ENCODE results near the gene PTPN7. TPM values are rescaled to one million over a fixed set of nuclear protein-coding genes. Genes with fewer than 3 reads are reported as not detected.

The PTPN7 gene
- polyA plus RNA-seq, 1 donor (not counting 4 experiments of a cell fraction or from before 2014, with no cell fraction given): 0.10 TPM

DNA sequence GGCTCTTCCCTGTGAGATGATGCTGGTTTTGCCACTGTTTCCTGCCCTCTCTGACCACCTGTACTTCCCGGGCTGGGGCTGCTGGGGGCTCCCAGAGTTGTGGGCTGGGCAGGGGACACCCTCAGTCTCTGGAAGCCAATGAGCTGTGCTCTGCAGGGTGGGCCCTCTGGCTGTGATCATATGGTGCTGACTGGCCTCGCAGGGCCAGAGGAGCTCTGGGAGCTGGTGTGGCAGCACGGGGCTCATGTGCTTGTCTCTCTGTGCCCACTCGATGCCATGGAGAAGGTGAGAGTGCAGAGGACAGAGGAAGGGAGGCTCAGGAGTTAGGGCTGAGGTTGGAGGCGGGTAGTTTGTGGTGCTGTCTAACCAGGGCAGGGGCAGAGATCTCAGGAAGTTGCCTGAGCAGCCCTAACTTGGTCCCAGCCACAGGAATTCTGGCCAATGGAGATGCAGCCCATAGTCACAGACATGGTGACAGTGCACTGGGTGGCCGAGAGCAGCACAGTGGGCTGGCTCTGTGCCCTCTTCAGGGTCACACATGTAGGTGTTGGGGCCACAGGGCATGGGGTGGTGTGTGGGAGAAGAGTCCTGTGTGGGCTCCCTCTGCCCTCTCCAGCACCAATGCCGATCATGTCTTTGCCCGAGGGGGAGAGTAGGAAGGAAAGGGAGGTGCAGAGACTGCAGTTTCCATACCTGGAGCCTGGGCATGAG, 27.4 kb upstream of the PTPN7 start:
- dilution Hi-C loops (cut with MboI; ENCODE audit: extremely low pct_ligation_motif_present, low sequenced_read_pairs): no loop called here

DNA sequence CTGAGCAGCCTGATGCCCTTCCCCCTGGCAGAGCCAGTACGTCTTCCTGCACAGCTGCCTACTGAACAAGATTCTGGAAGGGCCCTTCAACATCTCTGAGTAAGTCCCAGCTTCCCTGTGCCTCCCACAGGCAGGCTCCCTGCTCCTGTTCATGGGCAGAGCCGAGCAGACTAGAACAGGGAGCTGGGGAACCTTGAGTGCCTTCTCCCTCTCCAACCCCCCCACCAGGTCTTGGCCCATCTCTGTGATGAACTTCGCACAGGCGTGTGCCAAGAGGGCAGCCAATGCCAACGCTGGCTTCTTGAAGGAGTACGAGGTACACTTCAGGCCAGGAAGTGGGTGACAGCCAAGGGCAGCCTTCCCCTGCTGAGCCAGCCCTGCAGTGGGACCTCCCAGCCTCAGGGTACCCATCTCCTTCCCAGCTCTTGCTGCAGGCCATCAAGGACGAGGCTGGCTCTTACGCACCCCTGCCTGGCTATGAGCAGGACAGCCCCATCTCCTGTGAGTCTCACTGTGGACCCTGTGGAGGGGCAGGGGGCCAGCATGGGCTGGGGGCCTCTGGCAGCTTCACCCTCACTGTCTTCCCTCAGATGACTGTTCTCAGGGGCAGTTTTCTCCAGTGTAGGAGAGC, 26.8 kb upstream of the PTPN7 start:
- H3K4me2 ChIP-seq (ENCODE audit: control insufficient read depth, extremely low read depth, insufficient read depth, low read depth, low read length): no peak overlapping the region
- H3K9ac ChIP-seq (ENCODE audit: control insufficient read depth, extremely low read depth, insufficient read depth, low read length): no peak overlapping the region
- dilution Hi-C loops (cut with MboI; ENCODE audit: extremely low pct_ligation_motif_present, low sequenced_read_pairs): no loop called here
- no peaks in the 10 kb centered on the region for H4K20me1 ChIP-seq (ENCODE audit: control insufficient read depth, extremely low read depth, insufficient read depth, low read length)
- H3K36me3 ChIP-seq (ENCODE audit: control insufficient read depth in 2 of 2, extremely low read depth in 1 of 2, insufficient read depth in 2 of 2, low read length in 2 of 2): no peaks in the 10 kb centered on the region
- no peak overlapping the region for H2AFZ ChIP-seq (ENCODE audit: control insufficient read depth, low read length)
- H3K27ac ChIP-seq (ENCODE audit: control insufficient read depth, insufficient read depth, low read length): no peak overlapping the region
- no peaks in the 10 kb centered on the region for H3K79me2 ChIP-seq (ENCODE audit: control insufficient read depth, insufficient read depth, low read length)
- H3K9me1 ChIP-seq (ENCODE audit: control insufficient read depth, extremely low read depth, insufficient read depth, low read length): no peaks in the 10 kb centered on the region
- no peaks in the 10 kb centered on the region for H3K9me3 ChIP-seq (ENCODE audit: control insufficient read depth, low read depth, low read length)
- TF ChIP-seq EZH2 (IDR thresholded peaks at IDR 0.05; ENCODE audit: low read length): no peak
- TF ChIP-seq, protein P1, sequence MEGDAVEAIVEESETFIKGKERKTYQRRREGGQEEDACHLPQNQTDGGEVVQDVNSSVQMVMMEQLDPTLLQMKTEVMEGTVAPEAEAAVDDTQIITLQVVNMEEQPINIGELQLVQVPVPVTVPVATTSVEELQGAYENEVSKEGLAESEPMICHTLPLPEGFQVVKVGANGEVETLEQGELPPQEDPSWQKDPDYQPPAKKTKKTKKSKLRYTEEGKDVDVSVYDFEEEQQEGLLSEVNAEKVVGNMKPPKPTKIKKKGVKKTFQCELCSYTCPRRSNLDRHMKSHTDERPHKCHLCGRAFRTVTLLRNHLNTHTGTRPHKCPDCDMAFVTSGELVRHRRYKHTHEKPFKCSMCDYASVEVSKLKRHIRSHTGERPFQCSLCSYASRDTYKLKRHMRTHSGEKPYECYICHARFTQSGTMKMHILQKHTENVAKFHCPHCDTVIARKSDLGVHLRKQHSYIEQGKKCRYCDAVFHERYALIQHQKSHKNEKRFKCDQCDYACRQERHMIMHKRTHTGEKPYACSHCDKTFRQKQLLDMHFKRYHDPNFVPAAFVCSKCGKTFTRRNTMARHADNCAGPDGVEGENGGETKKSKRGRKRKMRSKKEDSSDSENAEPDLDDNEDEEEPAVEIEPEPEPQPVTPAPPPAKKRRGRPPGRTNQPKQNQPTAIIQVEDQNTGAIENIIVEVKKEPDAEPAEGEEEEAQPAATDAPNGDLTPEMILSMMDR (optimal IDR thresholded peaks at IDR 0.05 in 1 of 3, IDR thresholded peaks at IDR 0.05 in 1 of 3, conservative IDR thresholded peaks at IDR 0.05 in 1 of 3; ENCODE audit: extremely low read depth in 1 of 3, insufficient read depth in 2 of 3, low read length in 3 of 3): no peak
- no peaks in the 10 kb centered on the region for H3K4me1 ChIP-seq (ENCODE audit: control insufficient read depth, extremely low read depth, insufficient read depth, low read length)
- peaks cover 29% of the 10 kb centered on the region for H3K27me3 ChIP-seq (ENCODE audit: control insufficient read depth, extremely low read depth, insufficient read depth, low read length)
- H3K4me3 ChIP-seq (ENCODE audit: control insufficient read depth in 2 of 3, extremely low read depth in 1 of 3, insufficient read depth in 2 of 3, low read depth in 1 of 3, low read length in 3 of 3): no peak overlapping the region
- DNase-seq (ENCODE audit: low read depth, low spot score): no peak
- no peak for FAIRE-seq

More for the DNA sequence above, 27.4 kb upstream of the PTPN7 start:
- H3K9me3 ChIP-seq (ENCODE audit: control insufficient read depth, low read depth, low read length): no peaks in the 10 kb centered on the region
- H3K9ac ChIP-seq (ENCODE audit: control insufficient read depth, extremely low read depth, insufficient read depth, low read length): no peak overlapping the region
- no peak for TF ChIP-seq EZH2 (IDR thresholded peaks at IDR 0.05; ENCODE audit: low read length)
- TF ChIP-seq, protein P1 (optimal IDR thresholded peaks at IDR 0.05 in 1 of 3, IDR thresholded peaks at IDR 0.05 in 1 of 3, conservative IDR thresholded peaks at IDR 0.05 in 1 of 3; ENCODE audit: extremely low read depth in 1 of 3, insufficient read depth in 2 of 3, low read length in 3 of 3): no peak
- H3K4me2 ChIP-seq (ENCODE audit: control insufficient read depth, extremely low read depth, insufficient read depth, low read depth, low read length): no peak overlapping the region
- no peaks in the 10 kb centered on the region for H3K4me1 ChIP-seq (ENCODE audit: control insufficient read depth, extremely low read depth, insufficient read depth, low read length)
- FAIRE-seq (no peak), DNase-seq (ENCODE audit: low read depth, low spot score) (no peak)
- peaks cover 29% of the 10 kb centered on the region for H3K27me3 ChIP-seq (ENCODE audit: control insufficient read depth, extremely low read depth, insufficient read depth, low read length)
- H2AFZ ChIP-seq (ENCODE audit: control insufficient read depth, low read length): no peak overlapping the region
- peaks cover under 1% of the 10 kb centered on the region for H4K20me1 ChIP-seq (ENCODE audit: control insufficient read depth, extremely low read depth, insufficient read depth, low read length)
- no peak overlapping the region for H3K4me3 ChIP-seq (ENCODE audit: control insufficient read depth in 2 of 3, extremely low read depth in 1 of 3, insufficient read depth in 2 of 3, low read depth in 1 of 3, low read length in 3 of 3)
- no peaks in the 10 kb centered on the region for H3K79me2 ChIP-seq (ENCODE audit: control insufficient read depth, insufficient read depth, low read length)
- no peaks in the 10 kb centered on the region for H3K36me3 ChIP-seq (ENCODE audit: control insufficient read depth in 2 of 2, extremely low read depth in 1 of 2, insufficient read depth in 2 of 2, low read length in 2 of 2)
- H3K27ac ChIP-seq (ENCODE audit: control insufficient read depth, insufficient read depth, low read length): no peak overlapping the region
- no peaks in the 10 kb centered on the region for H3K9me1 ChIP-seq (ENCODE audit: control insufficient read depth, extremely low read depth, insufficient read depth, low read length)
